ENCODE results near the gene SLC2A4. TPM values are rescaled to one million over a fixed set of nuclear protein-coding genes. Genes with fewer than 3 reads are reported as not detected.

The SLC2A4 gene
- polyA plus RNA-seq, 1 donor, result 39.2 TPM

- DNase-seq (ENCODE audit: low read depth), result no peak
These were observed 14.7 kb upstream of the SLC2A4 start for GRCh38 chr17:7266784-7267183.

- DNase-seq (ENCODE audit: low read depth), result no peak
These were observed 2.1 kb upstream of the SLC2A4 start for GRCh38 chr17:7279448-7279847.

- DNase-seq (ENCODE audit: low read depth), result peak; percentile 53
These were observed 922 bp upstream of the SLC2A4 start for GRCh38 chr17:7280519-7281073.

DNA sequence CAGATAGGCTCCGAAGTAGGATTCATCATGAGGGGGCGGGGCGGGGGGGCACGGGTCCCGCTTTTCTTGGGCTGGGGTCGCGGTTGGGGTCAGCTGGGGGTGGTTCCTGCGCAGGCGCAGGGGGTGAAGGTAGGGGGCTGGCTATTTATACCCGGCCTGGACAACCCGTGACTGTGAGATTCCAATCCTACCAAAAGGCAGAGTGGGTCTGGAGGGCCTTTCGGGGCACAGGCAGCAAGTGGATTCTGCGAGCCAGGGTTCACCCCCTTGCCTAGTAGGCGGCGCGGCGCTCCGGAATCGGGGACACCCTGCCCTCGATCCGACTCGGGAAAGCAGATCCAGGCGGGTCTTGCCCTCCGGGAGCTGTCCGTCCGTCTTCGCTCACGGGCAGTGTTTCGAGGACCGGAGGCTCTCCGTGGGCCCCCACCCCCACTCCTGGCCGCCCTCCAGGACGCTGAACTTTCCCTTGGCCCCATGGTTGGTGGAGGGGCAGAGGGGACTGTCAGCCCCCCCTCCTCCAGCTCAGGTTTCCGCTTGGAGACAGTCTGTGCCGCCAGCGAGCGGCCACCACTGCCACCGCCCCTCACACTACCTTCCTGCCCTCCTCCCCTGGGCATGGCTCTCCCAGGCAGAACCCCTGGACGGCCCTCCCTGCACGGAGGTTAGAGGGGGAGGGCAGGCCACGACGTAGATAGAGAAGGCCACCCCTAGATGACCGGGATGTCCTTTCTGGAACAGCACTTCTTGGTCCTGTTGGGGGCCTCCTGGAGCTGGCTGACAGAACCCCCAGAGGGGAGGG is 634 bp downstream of the SLC2A4 start:
- no peak for DNase-seq (ENCODE audit: low read depth)

DNA sequence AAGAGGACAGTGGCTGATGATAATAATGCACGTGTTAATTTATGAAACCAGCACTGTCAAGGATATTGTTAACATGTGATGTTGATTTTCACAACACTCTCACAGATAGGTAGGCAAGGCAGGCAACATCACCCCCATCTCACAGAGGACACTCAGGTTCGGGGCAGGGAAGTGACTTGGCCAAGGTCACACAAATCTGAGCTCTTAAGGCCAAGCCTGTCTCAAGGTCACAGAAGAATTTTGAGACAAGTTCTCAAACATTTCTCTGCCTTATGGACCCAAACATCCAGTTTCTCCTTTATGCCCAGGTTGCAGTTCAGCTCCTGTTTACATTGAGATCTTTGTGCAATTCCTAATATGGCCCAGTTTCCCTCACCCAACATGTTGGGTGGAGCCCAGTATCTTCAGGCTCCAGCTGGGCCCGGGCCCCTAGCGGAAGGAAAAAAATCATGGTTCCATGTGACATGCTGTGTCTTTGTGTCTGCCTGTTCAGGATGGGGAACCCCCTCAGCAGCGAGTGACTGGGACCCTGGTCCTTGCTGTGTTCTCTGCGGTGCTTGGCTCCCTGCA is 1.3 kb downstream of the SLC2A4 start:
- no peak for DNase-seq (ENCODE audit: low read depth)

DNA sequence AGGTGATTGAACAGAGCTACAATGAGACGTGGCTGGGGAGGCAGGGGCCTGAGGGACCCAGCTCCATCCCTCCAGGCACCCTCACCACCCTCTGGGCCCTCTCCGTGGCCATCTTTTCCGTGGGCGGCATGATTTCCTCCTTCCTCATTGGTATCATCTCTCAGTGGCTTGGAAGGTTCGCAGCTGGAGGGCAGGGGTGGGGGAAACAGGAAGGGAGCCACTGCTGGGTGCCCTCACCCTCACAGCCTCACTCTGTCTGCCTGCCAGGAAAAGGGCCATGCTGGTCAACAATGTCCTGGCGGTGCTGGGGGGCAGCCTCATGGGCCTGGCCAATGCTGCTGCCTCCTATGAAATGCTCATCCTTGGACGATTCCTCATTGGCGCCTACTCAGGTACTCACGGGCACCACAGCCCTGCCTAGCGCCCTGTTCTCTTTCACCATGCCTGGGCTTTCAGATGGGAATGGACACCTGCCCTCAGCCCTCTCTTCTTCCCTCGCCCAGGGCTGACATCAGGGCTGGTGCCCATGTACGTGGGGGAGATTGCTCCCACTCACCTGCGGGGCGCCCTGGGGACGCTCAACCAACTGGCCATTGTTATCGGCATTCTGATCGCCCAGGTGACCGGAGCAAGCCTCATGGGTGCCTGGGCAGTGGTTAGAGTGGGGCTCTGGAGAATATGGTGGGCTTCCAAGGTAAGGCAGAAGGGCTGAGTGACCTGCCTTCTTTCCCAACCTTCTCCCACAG is 2.1 kb downstream of the SLC2A4 start:
- DNase-seq (ENCODE audit: low read depth), result no peak

GRCh38 chr17:7284911-7285310 is 3.4 kb downstream of the SLC2A4 start:
- no peak for DNase-seq (ENCODE audit: low read depth)

- no peak for DNase-seq (ENCODE audit: low read depth)
These were observed 4.2 kb downstream of the SLC2A4 start for GRCh38 chr17:7285679-7286078.

GRCh38 chr17:7289256-7290032 is 7.9 kb downstream of the SLC2A4 start:
- DNase-seq (ENCODE audit: low read depth), result no peak

GRCh38 chr17:7290166-7290565 is 8.6 kb downstream of the SLC2A4 start:
- no peak for DNase-seq (ENCODE audit: low read depth)

DNA sequence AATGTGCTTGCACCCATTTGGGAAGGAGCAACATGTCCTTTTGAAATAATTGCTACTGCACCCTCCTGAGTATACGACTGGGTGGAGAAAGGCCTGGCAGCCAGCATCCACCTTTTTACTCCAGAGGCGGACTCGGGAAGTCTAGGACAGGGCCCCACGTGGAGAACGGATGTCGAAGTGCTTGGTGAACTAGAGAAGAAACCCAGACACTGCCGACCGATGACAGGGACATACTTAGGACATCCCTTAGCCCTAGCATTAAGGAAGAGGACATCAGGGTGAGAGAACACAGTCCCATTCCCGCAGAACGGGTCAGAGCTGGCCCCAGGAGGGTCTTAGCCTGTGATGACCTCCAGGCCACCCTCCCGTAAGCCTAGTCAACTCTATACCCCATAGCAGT is 9.2 kb downstream of the SLC2A4 start:
- DNase-seq (ENCODE audit: low read depth), result no peak

DNA sequence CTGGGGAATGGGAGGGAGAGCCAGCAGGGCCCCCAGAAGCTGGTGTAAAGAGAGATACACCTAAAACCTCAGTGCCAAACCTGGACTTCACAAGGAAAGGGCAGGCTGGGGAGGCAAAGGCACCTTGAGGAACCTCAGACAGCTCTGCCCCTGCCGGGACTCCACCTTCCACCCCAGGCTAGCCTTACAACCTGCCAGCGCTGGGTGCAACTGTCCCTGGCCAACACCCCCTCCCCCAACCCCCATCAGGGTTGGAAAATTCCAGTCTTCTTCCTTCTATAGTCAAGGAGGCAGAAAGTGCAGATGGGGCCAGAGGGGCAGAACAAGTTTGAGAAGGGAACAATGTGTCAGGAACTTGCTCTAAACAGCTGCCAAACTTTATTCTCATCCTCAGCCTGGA is 10.7 kb downstream of the SLC2A4 start:
- DNase-seq (ENCODE audit: low read depth), result no peak

- no peak for DNase-seq (ENCODE audit: low read depth)
These were observed 11.2 kb downstream of the SLC2A4 start for GRCh38 chr17:7292729-7293128.

GRCh38 chr17:7293159-7293558 is 11.6 kb downstream of the SLC2A4 start:
- DNase-seq (ENCODE audit: low read depth), result no peak

- DNase-seq (ENCODE audit: low read depth), result no peak
These were observed 12.5 kb downstream of the SLC2A4 start for GRCh38 chr17:7293816-7294613.

GRCh38 chr17:7294614-7295153 is 13.2 kb downstream of the SLC2A4 start, which contains the start of gene YBX2:
TSS of gene YBX2 (minus strand) at chr17:7294639. CDS start at chr17:7294500, 139 bp downstream.
- DNase-seq (ENCODE audit: low read depth), result no peak

- no peak for DNase-seq (ENCODE audit: low read depth)
These were observed 14.0 kb downstream of the SLC2A4 start for GRCh38 chr17:7295230-7296180.

DNA sequence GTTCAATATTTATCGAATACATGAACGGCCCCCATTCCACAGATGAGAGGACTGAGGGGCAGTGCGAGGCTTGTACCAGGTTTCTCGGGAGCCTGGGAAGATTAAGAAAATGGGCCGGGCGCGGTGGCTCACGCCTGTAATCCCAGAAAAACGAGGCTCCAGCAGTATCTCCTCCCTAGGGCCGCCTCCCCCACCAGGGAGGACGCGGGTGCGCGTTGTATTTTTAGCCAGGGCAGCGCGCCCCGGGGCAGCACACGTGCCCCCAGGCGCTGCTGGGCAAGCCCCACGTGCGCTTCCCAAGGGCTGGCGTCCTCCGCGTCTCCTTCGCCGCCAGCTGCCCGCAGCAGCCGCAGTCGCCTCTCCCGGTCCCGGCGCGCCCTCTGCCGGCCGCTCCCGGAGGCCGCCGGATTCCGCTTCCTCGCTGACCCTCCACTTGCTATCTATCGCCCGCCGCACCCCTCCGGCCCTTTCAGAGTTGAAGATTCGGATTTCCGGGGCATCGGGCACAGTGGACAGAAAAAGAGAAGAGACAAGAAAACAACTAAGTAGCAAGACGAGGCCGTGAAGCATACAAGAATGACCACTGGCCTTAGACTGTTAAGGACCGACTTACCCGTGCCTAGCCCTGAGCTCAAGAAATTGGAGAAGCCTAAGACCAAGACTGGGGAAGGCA is 14.8 kb downstream of the SLC2A4 start:
- DNase-seq (ENCODE audit: low read depth), result no peak

GRCh38 chr17:7304179-7304578 is 22.7 kb downstream of the SLC2A4 start:
- no peak for DNase-seq (ENCODE audit: low read depth)

Measured in forelimb muscle (tissue), 1 donor.